HEK293 (cell line): ENCODE results near the gene RASSF3.

ENCODE experiments used
- CTCF ChIA-PET: fragments of 350-600 bp; formaldehyde crosslinking; extraction: SDS; loops from one replicate; lab custom pipeline; 2021; ENCODE audit warnings: antibody characterized with exemption; lab: Yijun Ruan, JAX
- POLR2A ChIA-PET: fragments of 300-600 bp; formaldehyde crosslinking; extraction: SDS; loops from one replicate; lab custom pipeline; 2020; ENCODE audit warnings: antibody characterized with exemption, inconsistent platforms; lab: Yijun Ruan, JAX
- H3K27ac ChIP-seq: fragments of 200-500 bp; sonication (Bioruptor generic); 2 replicates; pipeline ENCODE4 v1.5.1; 2014; ENCODE audit warnings: low read depth, low read length, control low read depth, inconsistent platforms; ENCODE audit errors: extremely low read depth
- H3K36me3 ChIP-seq, 2 experiments: fragments of 200-500 bp in 1 of 2; sonication (Bioruptor generic) in 1 of 2; 1 replicate in 1 of 2; 2 replicates in 1 of 2; pipeline ENCODE4 v1.5.1; 2014 to 2017; ENCODE audit warnings: inconsistent platforms in 2 of 2, low read length in 2 of 2; ENCODE audit not compliant: control insufficient read depth in 2 of 2, insufficient read depth in 1 of 2
- H3K4me1 ChIP-seq: fragments of 200-500 bp; sonication (Bioruptor generic); 2 replicates; pipeline ENCODE4 v1.5.1; 2014; ENCODE audit warnings: mild to moderate bottlenecking, low read length, inconsistent platforms; ENCODE audit not compliant: control insufficient read depth, insufficient read depth
- H3K4me3 ChIP-seq: 2 replicates; pipeline ENCODE4 v1.5.1; 2011; ENCODE audit warnings: low read depth, mild to moderate bottlenecking, control low read depth, low read length, moderate library complexity
- H3K9me3 ChIP-seq: fragments of 200-500 bp; sonication (Bioruptor generic); 2 replicates; pipeline ENCODE4 v1.5.1; 2014; ENCODE audit warnings: low read depth, low read length, inconsistent platforms; ENCODE audit not compliant: control insufficient read depth, insufficient read depth
- CTCF ChIP-seq: fragments of 450-650 bp; formaldehyde crosslinking; IDR thresholded peaks from 2 replicates; pipeline ENCODE4 v1.5.1; 2016; ENCODE audit warnings: missing biosample characterization, missing genetic modification characterization
- HOXA7 ChIP-seq: sonication (generic); formaldehyde crosslinking; IDR thresholded peaks from 2 replicates; pipeline ENCODE4 v1.8.1; 2022; ENCODE audit warnings: missing genetic modification reagents, borderline replicate concordance
- IKZF3 ChIP-seq: fragments of 450-650 bp; IDR thresholded peaks from 2 replicates; pipeline ENCODE4 v1.5.0; 2018; ENCODE audit warnings: missing biosample characterization, mild to moderate bottlenecking, missing genetic modification characterization, moderate library complexity
- REPIN1 ChIP-seq: fragments of 450-650 bp; formaldehyde crosslinking; IDR thresholded peaks from 2 replicates; pipeline ENCODE4 v1.5.1; 2017; ENCODE audit warnings: missing biosample characterization, missing genetic modification characterization, low read depth
- SCRT2 ChIP-seq: fragments of 450-650 bp; formaldehyde crosslinking; IDR thresholded peaks from 2 replicates; pipeline ENCODE4 v1.5.1; 2016; ENCODE audit warnings: missing biosample characterization, missing genetic modification characterization
- SP2 ChIP-seq: fragments of 450-650 bp; formaldehyde crosslinking; IDR thresholded peaks from 2 replicates; pipeline ENCODE4 v1.5.1; 2016; ENCODE audit warnings: missing biosample characterization, missing genetic modification characterization
- WT1 ChIP-seq: fragments of 450-650 bp; formaldehyde crosslinking; IDR thresholded peaks from 2 replicates; pipeline ENCODE4 v1.5.1; 2016; ENCODE audit warnings: missing biosample characterization, missing genetic modification characterization
- ZBTB17 ChIP-seq: fragments of 450-650 bp; formaldehyde crosslinking; IDR thresholded peaks from 2 replicates; pipeline ENCODE4 v1.5.1; 2016; ENCODE audit warnings: missing biosample characterization, missing genetic modification characterization
- ZBTB26 ChIP-seq: fragments of 450-650 bp; formaldehyde crosslinking; optimal IDR thresholded peaks from 2 replicates; pipeline ENCODE3; 2016; ENCODE audit warnings: missing biosample characterization, mild to moderate bottlenecking, missing genetic modification characterization
- ZNF112 ChIP-seq: fragments of 450-650 bp; formaldehyde crosslinking; IDR thresholded peaks from 2 replicates; pipeline ENCODE4 v1.5.0; 2017; ENCODE audit warnings: missing biosample characterization, missing genetic modification characterization
- ZNF138 ChIP-seq: fragments of 450-650 bp; formaldehyde crosslinking; IDR thresholded peaks from 2 replicates; pipeline ENCODE4 v1.5.1; 2016; ENCODE audit warnings: missing biosample characterization, missing genetic modification characterization, borderline replicate concordance
- ZNF155 ChIP-seq: fragments of 450-650 bp; formaldehyde crosslinking; IDR thresholded peaks from 2 replicates; pipeline ENCODE4 v1.5.1; 2016; ENCODE audit warnings: missing biosample characterization, missing genetic modification characterization
- ZNF239 ChIP-seq: fragments of 450-650 bp; formaldehyde crosslinking; IDR thresholded peaks from 2 replicates; pipeline ENCODE4 v1.5.1; 2016; ENCODE audit warnings: missing biosample characterization, missing genetic modification characterization
- ZNF248 ChIP-seq: fragments of 450-650 bp; formaldehyde crosslinking; IDR thresholded peaks from 2 replicates; pipeline ENCODE4 v1.5.1; 2017; ENCODE audit warnings: missing biosample characterization, missing genetic modification characterization
- ZNF501 ChIP-seq: fragments of 450-650 bp; formaldehyde crosslinking; IDR thresholded peaks from 2 replicates; pipeline ENCODE4 v1.5.1; 2016; ENCODE audit warnings: missing biosample characterization, missing genetic modification characterization
- ZNF645 ChIP-seq: fragments of 450-650 bp; formaldehyde crosslinking; IDR thresholded peaks from 2 replicates; pipeline ENCODE4; 2016; ENCODE audit warnings: missing biosample characterization, missing genetic modification characterization
- ZNF658 ChIP-seq: fragments of 450-650 bp; formaldehyde crosslinking; IDR thresholded peaks from 2 replicates; pipeline ENCODE4; 2016; ENCODE audit warnings: missing biosample characterization, missing genetic modification characterization
- ZNF692 ChIP-seq: fragments of 450-650 bp; formaldehyde crosslinking; IDR thresholded peaks from 2 replicates; pipeline ENCODE4 v1.5.1; 2016; ENCODE audit warnings: missing biosample characterization, missing genetic modification characterization
- ZNF747 ChIP-seq: fragments of 450-650 bp; formaldehyde crosslinking; IDR thresholded peaks from 2 replicates; pipeline ENCODE4 v1.5.1; 2016; ENCODE audit warnings: missing biosample characterization, missing genetic modification characterization
- ZNF776 ChIP-seq: fragments of 450-650 bp; formaldehyde crosslinking; IDR thresholded peaks from 2 replicates; pipeline ENCODE4 v1.5.0; 2017; ENCODE audit warnings: missing biosample characterization, missing genetic modification characterization, borderline replicate concordance
- ZNF792 ChIP-seq: fragments of 450-650 bp; formaldehyde crosslinking; IDR thresholded peaks from 2 replicates; pipeline ENCODE4 v1.5.1; 2016; ENCODE audit warnings: missing biosample characterization, missing genetic modification characterization
- ZNF843 ChIP-seq: fragments of 450-650 bp; formaldehyde crosslinking; IDR thresholded peaks from 2 replicates; pipeline ENCODE4 v1.5.1; 2016; ENCODE audit warnings: missing biosample characterization, missing genetic modification characterization
- ZSCAN18 ChIP-seq: fragments of 450-650 bp; formaldehyde crosslinking; IDR thresholded peaks from 2 replicates; pipeline ENCODE4 v1.5.1; 2016; ENCODE audit warnings: missing biosample characterization, missing genetic modification characterization

Gene RASSF3

GRCh38 chr12:64583771-64584421, 26.4 kb upstream of the RASSF3 start:
- no peak for TF ChIP-seq ZSCAN18 (tag by site-specific recombination)
- no peak for TF ChIP-seq SCRT2 (tag by site-specific recombination)
- no peak for TF ChIP-seq HOXA7 (CRISPR knock-in tag)
- TF ChIP-seq ZNF843: no peak
- no peak for TF ChIP-seq ZBTB26
- peak; percentile 85 for TF ChIP-seq ZBTB17
- no peak for TF ChIP-seq SP2
- TF ChIP-seq ZNF792 (tag by site-specific recombination): no peak
- POLR2A ChIA-PET: interaction anchor here (0.7 kb wide), 1 partner anchor 96 kb away, joined by 3 read pairs; no protein-coding TSS in a partner anchor
- Histone ChIP-seq H3K36me3 (no peaks in the 10 kb centered on the region), H3K27ac (no peak overlapping the region), H3K4me3 (no peak overlapping the region), H3K9me3 (no peaks in the 10 kb centered on the region), H3K4me1 (0 out of 2 replicates have a peak, but pooled peaks cover 2% of the 10 kb centered on the region)
- CTCF ChIA-PET: interaction anchor here (0.6 to 1.1 kb wide), 3 partner anchors 18 to 114 kb away, joined by 3 to 7 read pairs (median 4); no protein-coding TSS in a partner anchor

GRCh38 chr12:64585104-64585503, 25.2 kb upstream of the RASSF3 start:
- Histone ChIP-seq H3K4me1 (0 out of 2 replicates have a peak, but pooled peaks cover 2% of the 10 kb centered on the region), H3K36me3 (no peaks in the 10 kb centered on the region), H3K9me3 (no peaks in the 10 kb centered on the region), H3K27ac (no peak overlapping the region), H3K4me3 (no peak overlapping the region)
- no peak for TF ChIP-seq ZNF239 (tag by site-specific recombination)
- no peak for TF ChIP-seq WT1 (tag by site-specific recombination)
- no peak for TF ChIP-seq ZNF692 (tag by site-specific recombination)
- no peak for TF ChIP-seq ZNF747
- no peak for TF ChIP-seq ZNF776
- TF ChIP-seq ZNF658: no peak
- no peak for TF ChIP-seq ZNF155 (tag by site-specific recombination)
- no peak for TF ChIP-seq ZNF501 (tag by site-specific recombination)
- no peak for TF ChIP-seq CTCF (tag by site-specific recombination)
- TF ChIP-seq IKZF3 (tag by site-specific recombination): no peak
- TF ChIP-seq ZNF248: no peak
- TF ChIP-seq ZNF112 (tag by site-specific recombination): no peak
- no peak for TF ChIP-seq REPIN1 (tag by site-specific recombination)
- TF ChIP-seq ZSCAN18 (tag by site-specific recombination): no peak
- no peak for TF ChIP-seq ZNF138 (tag by site-specific recombination)
- no peak for TF ChIP-seq ZNF645
- CTCF ChIA-PET: no interaction called here
- POLR2A ChIA-PET: no interaction called here
